Adrenal gland (tissue), 12 donors: ENCODE measurements around the gene BAMBI. TPM values are rescaled to one million over a fixed set of nuclear protein-coding genes. Genes with fewer than 3 reads are reported as not detected.

ENCODE experiments used
- DNase-seq, 7 donors: peaks; one replicate each; pipeline ENCODE4 v3.0.0-alpha.2; 2019 to 2020
- H3K27ac ChIP-seq, 5 donors: fragments of 200-600 bp; sonication (generic) in 4 of 5; 1 replicate in 3 of 5; 2 replicates in 2 of 5; pipeline versions ENCODE4 v1.5.1 to v1.8.0; 2016 to 2020; ENCODE audit warnings: mild to moderate bottlenecking in 1 of 5
- H3K27me3 ChIP-seq: fragments of 200-600 bp; 2 replicates; pipeline ENCODE4 v1.8.0; 2021
- H3K36me3 ChIP-seq, 2 donors: fragments of 200-600 bp; replicated peaks in 1 of 2; 1 replicate in 1 of 2; 2 replicates in 1 of 2; pipeline versions ENCODE4 v1.5.1 to v1.8.0; 2018 to 2022
- H3K4me1 ChIP-seq, 2 donors: fragments of 200-600 bp; replicated peaks in 1 of 2; 1 replicate in 1 of 2; 2 replicates in 1 of 2; pipeline versions ENCODE4 v1.5.1 to v1.8.0; 2018 to 2021
- H3K4me3 ChIP-seq, 4 donors: fragments of 200-600 bp; sonication (generic) in 3 of 4; one replicate each; pipeline ENCODE4 v1.5.1; 2016 to 2018
- H3K9me3 ChIP-seq, 3 donors: fragments of 200-600 bp; sonication (generic) in 1 of 3; replicated peaks in 1 of 3; 1 replicate in 2 of 3; 2 replicates in 1 of 3; pipeline versions ENCODE4 v1.5.1 to v1.8.0; 2016 to 2021
- POLR2A ChIP-seq, 2 donors: fragments of 450-650 bp; IDR thresholded peaks; one replicate each; pipeline ENCODE4 v1.6.1; 2017; ENCODE audit warnings: antibody characterized with exemption in 2 of 2, mild to moderate bottlenecking in 2 of 2, moderate library complexity in 1 of 2
- WGBS, 4 donors: extraction: QIAGEN DNeasy Blood & Tissue Kit in 2 of 4; methylation state at CpG; one replicate each; pipeline versions ENCODE4 v1.1.5 to v1.1.7; 2013 to 2017; 5-methylcytosine and 5-hydroxymethylcytosine counted together
- intact Hi-C, 2 donors: fragments of 100-400 bp; cut with DNase I; formaldehyde crosslinking; loops; one replicate each; pipeline versions ENCODE4 v1.14.1 to v1.15.0; 2022 to 2023
- polyA plus RNA-seq, 3 donors: library from polyadenylated mRNA; stranded (reverse); fragments of 200-250 nt in 2 of 3; fragments of 350-450 nt in 1 of 3; fragmentation: Illumina TruSeq in 1 of 3; extraction: RNeasy Lipid Tissue Mini Kit (QIAGEN cat#74804) in 1 of 3; gene quantifications; one replicate each; pipeline ENCODE4 v1.2.3, GENCODE V29; 2013 to 2014
- total RNA-seq, 9 donors: library from RNA; depleted of rRNA in 4 of 9; stranded (reverse); fragments of >200 nt in 4 of 9; fragments of 120-200 nt in 1 of 9; fragmentation: NEBNext Ultra II Directional in 1 of 9; extraction: Animal tissue kit (Norgen Biotek cat#: 25700) in 1 of 9; gene quantifications; one replicate each; pipeline versions ENCODE4 v1.1.0 to v1.2.4, GENCODE V29; 2013 to 2023
- TF ChIP-seq, protein P1 (sequence below), 6 experiments: fragments of 450-650 bp in 4 of 6; fragments of 200-600 bp in 2 of 6; sonication (generic) in 1 of 6; IDR thresholded peaks; 1 replicate in 5 of 6; 2 replicates in 1 of 6; pipeline versions ENCODE4 v1.5.1 to v1.8.0; 2016 to 2021; ENCODE audit warnings: antibody characterized with exemption in 6 of 6, mild to moderate bottlenecking in 2 of 6, moderate library complexity in 1 of 6
- donor health status: healthy with polysubstance abuse.
- donor health status: Bipolar disorder and iron deficiency.
- donor health status: DM: yes; HTN: yes; CAD: no.
- donor health status: DM: no; HTN: no; CAD: no.
- donor health status: DM: no; HTN: no; CAD: no.
- donor health status: DM: yes; HTN: yes; CAD: no.

BAMBI gene
- total and polyA plus RNA-seq, 12 donors, result 19.5 to 114 (median 71.9) TPM

DNA sequence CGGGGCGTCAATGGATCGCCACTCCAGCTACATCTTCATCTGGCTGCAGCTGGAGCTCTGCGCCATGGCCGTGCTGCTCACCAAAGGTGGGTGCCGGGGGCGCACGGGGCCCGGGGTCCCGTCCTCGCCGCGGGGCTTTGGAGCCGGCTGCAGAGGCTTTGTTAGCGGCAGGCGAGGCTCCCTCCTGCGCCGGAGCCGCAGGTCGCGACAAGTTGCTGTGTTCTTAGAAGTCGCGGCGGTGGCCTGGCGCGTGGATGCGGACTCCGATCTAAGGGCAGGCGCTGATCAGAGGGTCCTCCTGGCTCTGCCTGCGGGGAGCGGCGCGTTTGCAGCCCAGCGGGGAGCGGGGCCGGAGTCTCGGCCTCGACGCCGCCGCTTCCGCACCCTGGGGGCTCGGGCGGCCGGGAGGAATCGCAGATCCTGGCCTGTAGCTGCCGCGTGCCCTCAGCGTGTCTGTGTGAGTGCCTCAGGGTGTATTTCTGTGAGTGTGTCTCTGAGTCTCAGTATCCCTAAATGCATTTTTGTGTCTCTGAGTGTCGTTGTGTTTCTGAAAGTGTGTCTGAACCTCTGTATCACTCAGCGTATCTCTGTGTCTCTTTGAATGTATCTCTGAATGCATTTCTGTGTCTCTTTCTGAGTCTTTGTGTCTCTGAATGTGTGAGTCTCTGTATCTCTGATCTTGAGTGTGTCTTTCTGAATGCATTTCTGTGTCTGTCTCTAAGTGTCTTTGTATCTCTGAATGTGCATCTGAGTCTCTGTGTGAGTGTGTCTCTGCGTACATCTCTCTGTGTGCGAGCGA lies 766 bp downstream of the BAMBI start:
- Histone ChIP-seq H3K27me3 (no peaks in the 10 kb centered on the region), H3K4me1 (peaks cover 0 to 32% of the 10 kb centered on the region in 2 donors), H3K27ac (peak overlapping the region in 4 of 5 donors; percentile 63 to 79 (median 72)), H3K36me3 (peaks cover 0 to 11% of the 10 kb centered on the region in 2 donors), H3K4me3 (peak overlapping the region; percentile 42 to 94 (median 66)), H3K9me3 (no peaks in the 10 kb centered on the region)
- DNase-seq, result peak in 5 of 7 donors; percentile 14 to 39 (median 35)
- intact Hi-C loops, result loop anchor here in 1 of 2 donors (5.0 kb wide), 1 partner anchor 309 kb away; no protein-coding TSS in a partner anchor
- WGBS, 4 donors, result 0 to 16% (median 2%) methylated on average over 6 to 54 of the region's 54 CpGs
- TF ChIP-seq POLR2A (IDR thresholded peaks at IDR 0.05), result no peak
- TF ChIP-seq, protein P1, sequence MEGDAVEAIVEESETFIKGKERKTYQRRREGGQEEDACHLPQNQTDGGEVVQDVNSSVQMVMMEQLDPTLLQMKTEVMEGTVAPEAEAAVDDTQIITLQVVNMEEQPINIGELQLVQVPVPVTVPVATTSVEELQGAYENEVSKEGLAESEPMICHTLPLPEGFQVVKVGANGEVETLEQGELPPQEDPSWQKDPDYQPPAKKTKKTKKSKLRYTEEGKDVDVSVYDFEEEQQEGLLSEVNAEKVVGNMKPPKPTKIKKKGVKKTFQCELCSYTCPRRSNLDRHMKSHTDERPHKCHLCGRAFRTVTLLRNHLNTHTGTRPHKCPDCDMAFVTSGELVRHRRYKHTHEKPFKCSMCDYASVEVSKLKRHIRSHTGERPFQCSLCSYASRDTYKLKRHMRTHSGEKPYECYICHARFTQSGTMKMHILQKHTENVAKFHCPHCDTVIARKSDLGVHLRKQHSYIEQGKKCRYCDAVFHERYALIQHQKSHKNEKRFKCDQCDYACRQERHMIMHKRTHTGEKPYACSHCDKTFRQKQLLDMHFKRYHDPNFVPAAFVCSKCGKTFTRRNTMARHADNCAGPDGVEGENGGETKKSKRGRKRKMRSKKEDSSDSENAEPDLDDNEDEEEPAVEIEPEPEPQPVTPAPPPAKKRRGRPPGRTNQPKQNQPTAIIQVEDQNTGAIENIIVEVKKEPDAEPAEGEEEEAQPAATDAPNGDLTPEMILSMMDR (IDR thresholded peaks at IDR 0.05), result no peak

DNA sequence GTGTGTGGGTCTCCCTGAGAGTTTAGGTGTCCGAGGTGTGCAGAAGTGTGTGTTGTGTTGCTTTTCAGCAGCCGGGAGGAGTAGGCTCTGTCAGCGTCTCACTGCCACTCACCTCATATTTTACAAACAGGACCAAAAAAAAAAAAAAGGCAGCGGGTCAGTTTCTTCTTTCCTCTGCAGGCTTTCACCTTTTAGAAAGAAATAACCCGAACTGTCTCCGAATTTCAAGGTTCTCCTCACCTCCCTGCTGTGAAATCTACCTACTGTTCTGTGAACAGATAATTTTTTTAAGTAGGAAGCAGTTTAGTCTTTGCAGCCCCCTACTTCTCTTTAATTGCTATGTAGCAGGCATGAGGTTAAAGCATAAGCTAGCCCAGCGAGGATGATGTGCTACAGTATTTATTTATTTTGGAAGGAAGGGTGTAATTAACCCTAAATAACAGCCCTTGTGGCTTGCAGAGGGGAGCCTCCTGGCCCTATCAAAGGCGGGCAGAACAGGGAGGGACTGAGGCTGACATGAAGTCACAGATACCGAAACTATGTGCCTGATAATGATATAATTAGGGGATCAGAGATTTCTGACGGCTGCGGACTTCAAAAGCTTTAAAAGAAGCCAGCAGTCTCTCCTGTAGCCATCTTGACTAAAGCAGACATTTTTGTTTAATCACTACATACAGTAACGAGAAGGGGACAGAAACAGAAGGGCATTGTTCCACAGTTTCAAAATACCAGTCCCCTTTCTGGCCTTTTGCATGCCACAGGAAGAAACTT lies 1.6 kb downstream of the BAMBI start:
- intact Hi-C loops, result loop anchor here in 1 of 2 donors (5.0 kb wide), 1 partner anchor 308 kb away; no protein-coding TSS in a partner anchor
- peak in 1 of 2 donors; percentile 12 for TF ChIP-seq POLR2A (IDR thresholded peaks at IDR 0.05)
- TF ChIP-seq, protein P1 (IDR thresholded peaks at IDR 0.05), result no peak
- H3K27ac ChIP-seq, result peak overlapping the region in 4 of 5 donors; percentile 63 to 79 (median 72)

DNA sequence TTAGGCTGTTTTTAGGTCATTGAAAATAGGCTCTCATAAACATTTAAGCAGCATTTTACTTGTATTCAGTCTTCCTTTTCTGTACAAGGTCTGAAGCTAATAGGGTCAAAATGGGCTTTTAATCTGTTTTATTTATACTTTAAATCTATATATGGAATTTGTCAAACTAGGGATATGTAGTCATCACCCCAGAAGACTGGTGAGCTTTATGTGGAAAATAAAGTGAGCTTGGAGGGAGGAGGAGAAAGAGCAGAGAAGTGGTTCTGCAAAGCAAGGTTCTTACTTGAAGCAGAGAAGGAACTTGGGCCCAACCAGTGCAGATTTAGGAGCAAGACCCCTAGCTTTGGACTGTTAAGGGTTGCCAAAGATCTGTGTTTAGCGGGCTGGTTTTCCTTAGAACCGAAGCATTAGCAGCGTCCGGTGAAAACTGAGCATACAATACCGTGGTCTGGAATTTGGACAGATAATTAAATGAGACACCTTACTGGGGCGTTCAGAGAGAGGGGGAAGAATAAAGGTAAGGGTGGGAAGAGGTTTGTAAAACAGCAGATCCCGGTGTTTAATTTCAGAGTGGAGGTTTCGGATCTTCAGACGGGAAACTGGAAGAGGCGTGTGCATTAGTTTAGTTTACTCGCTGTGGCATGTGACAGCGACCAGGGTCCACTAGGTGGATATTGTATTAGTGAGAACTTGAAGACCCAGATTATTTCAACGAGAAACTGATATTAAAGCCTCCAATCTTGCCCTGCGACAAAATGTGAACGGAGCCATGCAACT lies 2.4 kb downstream of the BAMBI start:
- peak in 4 of 7 donors; percentile 27 to 55 (median 37) for DNase-seq
- H3K9me3 ChIP-seq, result no peaks in the 10 kb centered on the region
- peaks cover 0 to 11% of the 10 kb centered on the region in 2 donors for H3K36me3 ChIP-seq
- H3K27ac ChIP-seq, result peak overlapping the region in 3 of 5 donors; percentile 55 to 72 (median 71)
- intact Hi-C loops, result loop anchor here (5.0 to 10.0 kb wide), 2 partner anchors 115 to 308 kb away; no protein-coding TSS in a partner anchor
- TF ChIP-seq, protein P1 (IDR thresholded peaks at IDR 0.05), result peak; percentile 19 to 47 (median 42)
- no peak for TF ChIP-seq POLR2A (IDR thresholded peaks at IDR 0.05)
- peaks cover 0 to 32% of the 10 kb centered on the region in 2 donors for H3K4me1 ChIP-seq
- 8 to 23% (median 14%) methylated on average over 15 of the region's 15 CpGs for WGBS, 4 donors
- H3K27me3 ChIP-seq, result no peaks in the 10 kb centered on the region
- peak overlapping the region in 3 of 4 donors; percentile 2 to 84 (median 35) for H3K4me3 ChIP-seq

More for the DNA sequence above, 1.6 kb downstream of the BAMBI start:
- peak in 1 of 7 donors; percentile 49 for DNase-seq
- Histone ChIP-seq H3K4me1 (peaks cover 0 to 32% of the 10 kb centered on the region in 2 donors), H3K9me3 (no peaks in the 10 kb centered on the region), H3K4me3 (peak overlapping the region in 3 of 4 donors; percentile 49 to 84 (median 75)), H3K27me3 (no peaks in the 10 kb centered on the region), H3K36me3 (peaks cover 0 to 11% of the 10 kb centered on the region in 2 donors)
- WGBS, 4 donors, result 4 to 14% (median 7%) methylated on average over 12 of the region's 12 CpGs
